ENCODE data around the gene MAN2A2.

- no peak for TF ChIP-seq CTCF (IDR thresholded peaks at IDR 0.05)
- no peak for TF ChIP-seq POLR2AphosphoS5 (IDR thresholded peaks at IDR 0.05)
- no peak for TF ChIP-seq POLR2A (IDR thresholded peaks at IDR 0.05)
- no peak for TF ChIP-seq EP300 (IDR thresholded peaks at IDR 0.05)
Measured at GRCh38 chr15:90857337-90857736, 45.8 kb upstream of the MAN2A2 start.

All from stomach (tissue), 4 donors.